Activated CD8-positive, alpha-beta T cell treated with anti-CD3 and anti-CD28 coated beads, Interleukin-2, amount 10 ng/mL, durations not matched to agents 7 days and 5 days (primary cell): ENCODE data around the gene PRDM2. TPM values are rescaled to one million over a fixed set of nuclear protein-coding genes. Genes with fewer than 3 reads are reported as not detected.
"Not testable (repeated sequence)": the region's sequence is repeated elsewhere in the genome, so short reads cannot be mapped to it uniquely, and the experiment has no call there.

Source experiments
- ATAC-seq: fragments of 150-1000 bp; cut with Tn5 transposase; one replicate; pipeline ENCODE4 v1.10.0; 2021; ENCODE audit warnings: moderate library complexity
- CTCF ChIA-PET: fragments of 350-600 bp; sonication (Branson Sonifier 250); formaldehyde crosslinking; loops from one replicate; lab custom pipeline; 2021; ENCODE audit warnings: antibody characterized with exemption; lab: Charles Lee
- POLR2A ChIA-PET: fragments of 350-600 bp; sonication (Branson Sonifier 250); formaldehyde crosslinking; loops from one replicate; lab custom pipeline; 2021; ENCODE audit warnings: antibody characterized with exemption; lab: Charles Lee
- DNase-seq: peaks from one replicate; pipeline ENCODE4 v3.0.0-alpha.2; 2020
- H3K27ac Mint-ChIP-seq: one replicate; pipeline ENCODE4 v1.8.0; 2021; ENCODE audit warnings: mild to moderate bottlenecking, mixed read lengths
- H3K27me3 Mint-ChIP-seq: one replicate; pipeline ENCODE4 v1.8.0; 2021; ENCODE audit warnings: low read depth, mixed read lengths
- H3K36me3 Mint-ChIP-seq: one replicate; pipeline ENCODE4 v1.8.0; 2021; ENCODE audit warnings: low read depth, mixed read lengths
- H3K4me1 Mint-ChIP-seq: one replicate; pipeline ENCODE4 v1.8.0; 2021; ENCODE audit warnings: low read depth, mixed read lengths
- H3K4me3 Mint-ChIP-seq: one replicate; pipeline ENCODE4 v1.8.0; 2021; ENCODE audit warnings: mild to moderate bottlenecking, mixed read lengths
- H3K9me3 Mint-ChIP-seq: one replicate; pipeline ENCODE4 v1.8.0; 2022; ENCODE audit warnings: mixed read lengths; ENCODE audit not compliant: insufficient read depth
- total RNA-seq, 2 experiments: library from RNA; stranded (reverse); gene quantifications; one replicate each; pipeline ENCODE4 v1.2.3, GENCODE V29; 2021

The PRDM2 gene
- total RNA-seq, 2 experiments from 2014 or later = 49.3 to 50.4 TPM

DNA sequence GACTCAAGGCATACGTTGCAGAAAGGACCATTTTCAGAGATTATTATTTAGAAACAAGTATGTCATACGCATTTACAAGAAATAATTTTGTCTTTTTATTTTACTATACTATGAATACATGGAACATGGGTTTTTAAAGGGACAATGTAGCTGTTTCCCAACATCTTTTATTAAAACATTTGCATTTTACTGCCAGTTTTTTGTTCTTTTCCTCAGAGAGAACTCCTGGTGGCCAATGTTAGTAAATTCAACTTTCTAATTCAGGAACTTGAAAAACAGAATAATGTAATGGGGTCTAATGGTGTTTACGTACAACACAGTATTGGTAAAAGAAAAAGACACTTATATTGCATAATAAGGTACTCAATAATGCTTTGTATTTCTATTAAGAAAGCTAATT lies 14.9 kb downstream of the PRDM2 start:
- CTCF ChIA-PET = interaction anchor here (0.6 to 3.9 kb wide), 8 partner anchors 8 to 22 kb away, joined by 3 to 27 read pairs (median 4); no protein-coding TSS in a partner anchor
- H3K27ac Mint-ChIP-seq = no peak overlapping the region
- no peak overlapping the region for H3K4me3 Mint-ChIP-seq
- ATAC-seq (no peak), DNase-seq (no peak)
- no peaks in the 10 kb centered on the region for H3K9me3 Mint-ChIP-seq
- H3K36me3 Mint-ChIP-seq = peaks cover 12% of the 10 kb centered on the region
- no peaks in the 10 kb centered on the region for H3K27me3 Mint-ChIP-seq
- POLR2A ChIA-PET = no interaction called here
- H3K4me1 Mint-ChIP-seq = peaks cover 4% of the 10 kb centered on the region

DNA sequence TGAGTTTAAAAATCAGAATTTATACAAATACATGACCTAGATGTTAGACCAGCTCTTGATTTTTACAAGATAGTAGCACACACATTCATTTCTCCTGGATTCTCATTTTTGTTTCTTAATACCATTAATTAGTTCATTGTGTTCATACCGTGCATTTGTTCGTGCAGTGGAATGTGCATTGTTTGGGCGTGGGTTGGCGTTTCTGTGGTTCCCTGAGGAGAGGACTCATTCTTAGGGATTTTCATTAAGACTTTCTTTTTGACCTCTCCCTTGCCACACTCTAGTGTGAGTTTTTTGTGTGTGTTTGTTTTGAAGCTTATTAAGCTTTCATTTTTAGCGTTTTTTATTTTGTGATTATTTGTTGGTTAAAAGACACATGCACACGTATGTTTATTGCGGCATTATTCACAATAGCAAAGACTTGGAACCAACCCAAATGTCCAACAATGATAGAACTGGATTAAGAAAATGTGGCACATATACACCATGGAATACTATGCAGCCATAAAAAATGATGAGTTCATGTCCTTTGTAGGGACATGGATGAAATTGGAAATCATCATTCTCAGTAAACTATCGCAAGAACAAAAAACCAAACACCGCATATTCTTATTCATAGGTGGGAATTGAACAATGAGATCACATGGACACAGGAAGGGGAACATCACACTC lies 15.8 kb downstream of the PRDM2 start:
- H3K9me3 Mint-ChIP-seq, DNase-seq, ATAC-seq, H3K4me3 Mint-ChIP-seq, POLR2A ChIA-PET, H3K4me1 Mint-ChIP-seq, H3K27me3 Mint-ChIP-seq, H3K27ac Mint-ChIP-seq: not testable (repeated sequence)
- CTCF ChIA-PET = interaction anchor here (0.6 to 3.9 kb wide), 8 partner anchors 9 to 23 kb away, joined by 3 to 27 read pairs (median 4); no protein-coding TSS in a partner anchor
- H3K36me3 Mint-ChIP-seq = peaks cover 12% of the 10 kb centered on the region

DNA sequence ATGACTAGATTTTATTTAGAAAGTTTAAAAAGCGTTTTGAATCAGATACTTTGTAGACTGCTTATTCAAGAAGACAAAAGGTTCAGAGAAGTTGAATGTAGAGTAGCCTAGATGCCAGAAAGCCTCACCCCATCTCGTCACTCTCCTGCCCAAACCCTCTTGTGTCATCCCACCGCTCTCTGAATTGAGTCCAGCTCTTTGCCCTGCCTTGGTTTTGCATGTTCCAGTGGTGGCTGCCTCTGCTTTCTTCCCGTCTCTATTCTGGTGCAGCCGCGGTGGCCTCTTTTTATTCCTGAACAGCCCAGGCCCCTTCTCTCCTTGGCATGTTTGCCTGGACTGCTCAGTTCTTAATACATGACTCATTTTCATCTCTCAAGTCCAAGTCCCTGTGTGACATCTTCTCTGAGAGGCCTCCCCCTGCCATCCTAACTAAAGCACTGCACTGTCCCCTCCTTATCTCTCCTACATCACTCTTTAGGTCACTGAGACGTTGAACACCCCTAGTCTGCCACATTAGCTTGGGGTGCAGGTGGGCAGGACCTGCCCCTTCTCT lies 22.9 kb downstream of the PRDM2 start:
- Mint-ChIP-seq H3K4me1 (peaks cover 21% of the 10 kb centered on the region), H3K27me3 (no peaks in the 10 kb centered on the region), H3K27ac (no peak overlapping the region), H3K36me3 (peaks cover 14% of the 10 kb centered on the region), H3K4me3 (no peak overlapping the region), H3K9me3 (no peaks in the 10 kb centered on the region)
- no peak for ATAC-seq
- POLR2A ChIA-PET = interaction anchor here (1.7 kb wide), 1 partner anchor 20 kb away, joined by 7 read pairs; no protein-coding TSS in a partner anchor
- no peak for DNase-seq
- CTCF ChIA-PET = interaction anchor here (2.1 kb wide), 1 partner anchor 12 kb away, joined by 7 read pairs; no protein-coding TSS in a partner anchor

DNA sequence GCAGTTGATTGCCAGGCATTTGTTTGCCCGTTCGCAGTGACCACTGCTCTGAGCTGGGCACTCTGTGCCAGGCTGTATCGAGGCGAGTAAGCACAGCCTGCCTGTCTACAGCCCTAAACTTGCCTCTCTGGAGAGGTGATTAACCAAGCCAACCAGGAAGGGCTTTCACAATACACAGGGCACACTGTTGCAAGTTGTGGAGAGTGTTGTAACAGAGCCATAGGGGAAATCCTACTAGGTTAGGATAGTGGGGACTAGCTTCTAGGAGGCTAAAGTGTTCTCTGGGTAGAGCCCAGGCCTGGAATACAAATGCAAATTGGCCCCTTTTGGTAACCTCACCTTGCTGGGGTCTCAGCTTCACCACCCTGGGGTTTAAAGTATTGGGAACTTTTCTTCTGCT lies 23.8 kb downstream of the PRDM2 start:
- CTCF ChIA-PET = interaction anchor here (3.3 to 3.7 kb wide), 2 partner anchors 24 to 57 kb away, joined by 16 to 41 read pairs; no protein-coding TSS in a partner anchor
- Mint-ChIP-seq H3K4me3 (no peak overlapping the region), H3K27ac (no peak overlapping the region), H3K27me3 (no peaks in the 10 kb centered on the region), H3K9me3 (no peaks in the 10 kb centered on the region), H3K4me1 (peaks cover 30% of the 10 kb centered on the region), H3K36me3 (peaks cover 13% of the 10 kb centered on the region)
- ATAC-seq (no peak), DNase-seq (no peak)
- POLR2A ChIA-PET = interaction anchor here (1.7 kb wide), 1 partner anchor 21 kb away, joined by 7 read pairs; no protein-coding TSS in a partner anchor

DNA sequence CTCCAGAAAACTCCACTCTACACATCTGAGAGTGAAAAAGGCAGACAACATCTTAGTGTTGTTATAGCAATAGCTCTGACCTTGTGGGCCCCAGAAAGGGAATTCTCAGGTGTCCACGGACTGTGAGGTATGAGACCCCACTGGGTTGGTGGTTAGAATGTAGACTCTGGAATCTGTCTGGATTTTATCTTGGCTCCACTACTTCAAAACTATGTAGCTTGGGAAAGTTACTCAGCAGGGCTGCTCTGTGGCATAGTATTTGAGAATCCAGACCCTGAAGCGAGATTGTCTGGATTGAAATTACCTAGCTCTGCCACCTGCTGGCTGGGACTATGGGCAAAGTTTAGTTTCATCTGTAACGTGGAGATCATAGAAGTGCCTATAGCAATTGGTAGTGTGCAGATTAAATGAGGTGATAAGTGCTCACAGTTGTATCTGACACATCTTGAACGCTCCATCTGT lies 25.8 kb downstream of the PRDM2 start:
- DNase-seq = peak; percentile 72
- H3K27me3 Mint-ChIP-seq = no peaks in the 10 kb centered on the region
- peaks cover 13% of the 10 kb centered on the region for H3K36me3 Mint-ChIP-seq
- H3K4me3 Mint-ChIP-seq = no peak overlapping the region
- peaks cover 50% of the 10 kb centered on the region for H3K4me1 Mint-ChIP-seq
- H3K9me3 Mint-ChIP-seq = no peaks in the 10 kb centered on the region
- no peak overlapping the region for H3K27ac Mint-ChIP-seq
- ChIA-PET POLR2A (interaction anchor here (1.2 to 1.8 kb wide), 5 partner anchors 21 to 59 kb away, joined by 3 to 8 read pairs (median 5); partner anchors contain the start of gene PRDM2), CTCF (interaction anchor here (0.7 to 7.0 kb wide), 19 partner anchors 8 to 63 kb away, joined by 3 to 148 read pairs (median 5); no protein-coding TSS in a partner anchor)
- ATAC-seq = peak; percentile 32

DNA sequence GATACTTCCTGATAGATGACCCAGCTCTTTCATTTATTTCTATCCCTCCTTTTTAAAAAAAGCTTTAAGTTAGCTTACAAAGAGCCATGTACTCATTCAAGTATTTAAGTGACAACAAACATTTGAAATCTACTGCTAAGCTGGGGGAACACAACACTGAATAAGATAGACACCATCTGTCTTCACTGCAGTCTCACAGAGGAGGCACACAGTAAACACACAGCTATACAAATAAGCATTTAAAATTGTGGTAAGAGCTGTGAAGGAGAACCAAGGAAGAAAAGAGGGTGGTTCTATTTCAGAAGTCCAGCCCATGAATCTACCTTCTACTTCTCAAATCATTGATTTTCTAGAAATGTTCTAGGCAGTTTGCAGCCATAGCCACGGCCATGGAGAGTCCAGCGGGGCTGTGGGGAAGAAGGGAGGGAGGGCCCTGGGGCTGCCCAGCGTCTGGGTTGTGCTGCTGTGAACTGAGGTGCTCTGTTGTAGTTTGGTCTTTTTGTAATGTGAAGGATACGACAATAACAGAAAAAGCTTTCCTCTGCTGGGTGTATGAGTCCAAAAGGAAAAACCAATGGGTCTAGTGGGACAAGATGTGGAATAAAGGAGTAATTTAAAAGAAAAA lies 28.2 kb downstream of the PRDM2 start:
- CTCF ChIA-PET = interaction anchor here (1.2 to 7.0 kb wide), 4 partner anchors 23 to 63 kb away, joined by 4 to 148 read pairs (median 6); no protein-coding TSS in a partner anchor
- DNase-seq (no peak), ATAC-seq (no peak)
- Mint-ChIP-seq H3K4me1 (peaks cover 72% of the 10 kb centered on the region), H3K27me3 (no peaks in the 10 kb centered on the region), H3K27ac (peak overlapping the region; percentile 22), H3K36me3 (peaks cover 12% of the 10 kb centered on the region), H3K9me3 (no peaks in the 10 kb centered on the region), H3K4me3 (no peak overlapping the region)
- POLR2A ChIA-PET = interaction anchor here (7.3 kb wide), 1 partner anchor 25 kb away, joined by 70 read pairs; no protein-coding TSS in a partner anchor

DNA sequence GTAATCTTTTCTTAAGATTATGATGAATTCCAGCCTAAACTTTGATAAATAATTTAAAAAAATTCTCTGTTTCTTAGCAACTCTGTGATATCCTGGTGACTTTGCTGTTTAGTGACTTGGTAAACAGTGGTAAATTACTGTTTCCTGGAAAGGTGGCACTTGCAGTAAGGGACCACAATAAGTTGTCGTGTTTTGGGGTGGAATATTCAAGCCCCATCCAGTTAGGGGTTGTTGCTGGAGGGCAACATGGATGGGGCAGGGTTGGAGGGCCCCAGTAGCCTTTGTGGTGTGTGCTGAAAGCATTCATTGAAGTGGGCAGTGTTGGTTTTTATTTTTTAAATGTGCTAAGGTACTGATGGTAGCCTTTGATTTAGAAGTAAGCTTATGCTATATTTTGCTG lies 30.3 kb downstream of the PRDM2 start:
- peak overlapping the region; percentile 77 for H3K4me3 Mint-ChIP-seq
- H3K9me3 Mint-ChIP-seq = no peaks in the 10 kb centered on the region
- CTCF ChIA-PET = interaction anchor here (1.0 to 7.0 kb wide), 5 partner anchors 15 to 65 kb away, joined by 3 to 148 read pairs (median 3); no protein-coding TSS in a partner anchor
- DNase-seq = no peak
- peak; percentile 21 for ATAC-seq
- H3K27me3 Mint-ChIP-seq = no peaks in the 10 kb centered on the region
- H3K27ac Mint-ChIP-seq = peak overlapping the region; percentile 98
- peaks cover 79% of the 10 kb centered on the region for H3K4me1 Mint-ChIP-seq
- peaks cover 14% of the 10 kb centered on the region for H3K36me3 Mint-ChIP-seq
- POLR2A ChIA-PET = interaction anchor here (0.6 to 7.3 kb wide), 6 partner anchors 19 to 1822 kb away, joined by 3 to 70 read pairs (median 7); partner anchors contain the start of gene PRDM2

DNA sequence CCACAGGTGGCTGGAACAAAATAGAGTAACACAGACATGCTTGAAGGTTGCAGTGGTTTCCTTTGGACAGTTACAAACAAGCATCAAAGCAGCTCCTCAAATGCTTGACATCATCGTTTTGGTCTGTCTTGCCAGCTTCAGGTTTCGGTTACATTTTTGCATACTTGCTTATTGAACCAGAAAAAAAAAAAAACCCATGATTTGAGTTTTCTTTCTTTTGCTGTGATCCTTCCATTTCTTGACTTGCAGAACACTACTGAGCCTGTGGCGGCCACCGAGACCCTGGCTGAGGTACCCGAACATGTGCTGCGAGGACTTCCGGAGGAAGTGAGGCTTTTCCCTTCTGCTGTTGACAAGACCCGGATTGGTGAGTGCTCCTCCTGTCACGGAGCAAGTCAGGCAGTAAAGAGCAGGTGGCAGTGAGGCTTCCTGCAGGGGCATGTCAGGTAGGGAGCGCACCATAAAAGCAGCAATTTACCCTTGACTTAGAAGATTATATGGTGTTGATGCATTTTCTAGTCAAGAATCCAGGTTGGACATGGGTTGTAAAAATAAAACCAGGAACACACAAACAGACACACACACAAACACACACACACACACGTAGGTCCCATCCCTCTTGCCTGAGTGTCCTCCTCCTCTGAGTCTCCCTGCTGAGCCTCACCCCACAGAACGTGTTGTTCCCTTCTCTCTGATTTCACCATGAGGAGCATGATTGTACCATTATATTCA lies 30.9 kb downstream of the PRDM2 start:
- H3K9me3 Mint-ChIP-seq = no peaks in the 10 kb centered on the region
- H3K4me1 Mint-ChIP-seq = peaks cover 76% of the 10 kb centered on the region
- peak; percentile 89 for ATAC-seq
- POLR2A ChIA-PET = interaction anchor here (0.6 to 7.3 kb wide), 7 partner anchors 18 to 1823 kb away, joined by 3 to 70 read pairs (median 9); partner anchors contain the start of gene PRDM2
- H3K4me3 Mint-ChIP-seq = peak overlapping the region; percentile 77
- CTCF ChIA-PET = interaction anchor here (1.0 to 7.0 kb wide), 5 partner anchors 16 to 37 kb away, joined by 3 to 148 read pairs (median 4); no protein-coding TSS in a partner anchor
- peak; percentile 92 for DNase-seq
- H3K27ac Mint-ChIP-seq = peak overlapping the region; percentile 98
- H3K27me3 Mint-ChIP-seq = no peaks in the 10 kb centered on the region
- peaks cover 14% of the 10 kb centered on the region for H3K36me3 Mint-ChIP-seq

DNA sequence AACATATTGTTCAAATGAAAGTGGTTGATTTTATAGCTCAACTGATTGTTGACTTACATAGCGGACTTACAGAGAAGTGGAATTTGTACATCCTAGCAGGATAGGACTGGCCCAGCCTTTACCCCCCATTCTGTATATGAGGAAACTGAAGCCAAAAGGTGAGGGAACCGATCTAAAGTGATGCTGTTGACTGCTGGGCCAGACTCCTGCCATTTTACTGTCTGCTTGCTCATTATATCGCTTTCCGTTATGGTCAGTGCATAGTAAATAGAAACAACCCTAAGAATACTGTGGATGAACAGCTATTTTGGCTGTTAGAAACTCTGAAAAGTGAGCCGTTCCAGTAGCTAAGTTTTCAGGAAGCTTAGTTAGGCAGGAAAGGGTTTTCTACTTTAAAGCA lies 31.9 kb downstream of the PRDM2 start:
- Mint-ChIP-seq H3K4me3 (peak overlapping the region; percentile 77), H3K36me3 (peaks cover 14% of the 10 kb centered on the region), H3K4me1 (peaks cover 72% of the 10 kb centered on the region), H3K27ac (peak overlapping the region; percentile 98), H3K9me3 (no peaks in the 10 kb centered on the region), H3K27me3 (no peaks in the 10 kb centered on the region)
- DNase-seq (no peak), ATAC-seq (no peak)
- ChIA-PET POLR2A (interaction anchor here (3.1 to 7.3 kb wide), 2 partner anchors 17 to 29 kb away, joined by 32 to 70 read pairs; no protein-coding TSS in a partner anchor), CTCF (interaction anchor here (1.5 to 2.7 kb wide), 3 partner anchors 17 to 29 kb away, joined by 3 to 16 read pairs (median 15); no protein-coding TSS in a partner anchor)

DNA sequence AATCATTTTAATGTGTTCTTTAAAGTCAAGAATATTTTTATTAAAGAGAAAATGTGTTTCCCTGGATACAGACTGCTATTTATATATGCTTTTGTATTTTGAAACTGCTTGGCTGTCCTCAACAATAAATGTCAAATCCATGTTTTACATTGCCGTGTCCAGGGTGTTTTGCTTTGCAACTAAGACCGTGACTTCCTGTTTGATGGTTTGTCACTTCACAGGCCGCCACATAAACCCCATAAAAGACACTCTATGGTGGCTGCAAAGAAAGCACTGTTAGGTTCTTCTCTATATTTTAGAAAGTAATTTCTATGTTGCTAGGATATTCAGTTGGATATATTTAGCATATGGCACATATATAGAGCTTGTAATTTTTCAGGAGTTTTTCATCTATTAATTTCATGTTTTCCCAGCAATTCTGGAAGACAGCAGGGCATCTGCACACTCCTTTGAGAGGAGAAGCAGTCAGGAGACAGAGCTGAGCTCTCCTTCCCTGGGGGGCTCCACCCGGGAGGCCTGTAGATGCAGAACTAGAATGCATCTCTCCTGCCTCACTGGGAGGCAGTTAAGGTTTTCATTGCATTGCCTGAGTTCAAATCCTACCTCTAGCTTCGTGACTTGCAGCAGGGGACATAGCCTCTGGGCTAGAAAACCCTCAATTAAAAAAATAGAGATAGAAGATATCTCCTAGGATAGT lies 33.1 kb downstream of the PRDM2 start:
- ATAC-seq (peak; percentile 35), DNase-seq (peak; percentile 75)
- H3K27me3 Mint-ChIP-seq = no peaks in the 10 kb centered on the region
- CTCF ChIA-PET = interaction anchor here (0.8 to 2.7 kb wide), 6 partner anchors 8 to 32 kb away, joined by 3 to 16 read pairs (median 4); no protein-coding TSS in a partner anchor
- H3K4me3 Mint-ChIP-seq = peak overlapping the region; percentile 61
- H3K9me3 Mint-ChIP-seq = no peaks in the 10 kb centered on the region
- POLR2A ChIA-PET = interaction anchor here (0.5 to 7.3 kb wide), 5 partner anchors 11 to 1115 kb away, joined by 3 to 70 read pairs (median 3); partner anchors contain the start of gene DHRS3
- peak overlapping the region; percentile 86 for H3K27ac Mint-ChIP-seq
- H3K36me3 Mint-ChIP-seq = peaks cover 11% of the 10 kb centered on the region
- H3K4me1 Mint-ChIP-seq = peaks cover 75% of the 10 kb centered on the region
